GM19397 (cell line): Measurements from ENCODE around the gene TMEM8B.
"Not testable (repeated sequence)": the region's sequence is repeated elsewhere in the genome, so short reads cannot be mapped to it uniquely, and the experiment has no call there.

Source experiments
- ATAC-seq: cut with Tn5 transposase; IDR thresholded peaks from one replicate; pipeline ENCODE4 v1.9.1; 2021; ENCODE audit warnings: mild to moderate bottlenecking, moderate library complexity; ENCODE audit not compliant: unreplicated experiment

The TMEM8B gene

GRCh38 chr9:35862328-35862727, 33.3 kb downstream of the TMEM8B start:
- no peak for ATAC-seq

DNA sequence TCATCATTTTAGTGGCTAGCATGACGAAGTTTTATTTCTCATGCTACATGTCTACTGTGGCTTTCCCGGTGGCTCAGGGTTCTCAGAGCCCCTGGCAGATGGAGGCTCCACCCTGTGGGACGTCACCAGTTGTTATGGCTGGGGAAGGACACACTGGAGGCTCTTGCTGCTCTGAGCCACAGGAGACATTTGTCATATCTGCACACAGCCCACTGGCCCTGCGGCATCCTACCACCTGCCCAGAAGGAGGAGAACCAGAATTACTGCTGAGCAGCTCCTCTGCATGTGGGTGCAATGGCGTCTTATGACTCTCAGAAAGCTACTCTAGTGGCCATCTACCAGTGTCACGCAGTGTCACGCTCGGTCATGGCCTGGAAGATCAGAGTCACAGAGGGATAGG, 34.6 kb downstream of the TMEM8B start:
- no peak for ATAC-seq

DNA sequence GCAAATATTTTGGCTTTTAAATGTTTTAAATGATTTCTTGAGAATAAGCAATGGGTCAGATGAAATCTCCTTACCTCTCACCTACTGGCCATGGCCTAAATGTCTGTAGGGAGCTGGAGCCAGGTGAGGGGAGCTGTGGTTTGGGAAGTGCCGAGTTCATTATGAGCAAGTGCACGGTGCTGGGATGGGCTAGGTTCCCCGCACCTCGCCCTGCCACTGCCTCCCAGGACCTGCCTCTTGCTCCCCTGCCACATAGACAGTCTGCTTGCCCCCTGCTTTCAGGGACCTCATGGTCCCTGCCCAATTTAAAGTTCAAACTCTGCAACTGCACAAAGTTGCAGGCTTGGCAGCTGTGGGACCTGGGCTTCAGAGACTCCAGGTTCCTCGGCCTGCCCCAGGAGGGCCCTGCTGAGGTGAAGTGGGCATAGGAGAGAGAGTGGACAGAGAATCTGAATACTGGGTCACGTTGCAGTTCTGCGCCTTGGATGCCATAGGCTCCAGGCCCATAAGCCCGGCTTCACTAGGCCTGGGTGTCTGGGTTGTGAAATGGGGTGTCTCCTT, 35.7 kb downstream of the TMEM8B start:
- ATAC-seq, result no peak

DNA sequence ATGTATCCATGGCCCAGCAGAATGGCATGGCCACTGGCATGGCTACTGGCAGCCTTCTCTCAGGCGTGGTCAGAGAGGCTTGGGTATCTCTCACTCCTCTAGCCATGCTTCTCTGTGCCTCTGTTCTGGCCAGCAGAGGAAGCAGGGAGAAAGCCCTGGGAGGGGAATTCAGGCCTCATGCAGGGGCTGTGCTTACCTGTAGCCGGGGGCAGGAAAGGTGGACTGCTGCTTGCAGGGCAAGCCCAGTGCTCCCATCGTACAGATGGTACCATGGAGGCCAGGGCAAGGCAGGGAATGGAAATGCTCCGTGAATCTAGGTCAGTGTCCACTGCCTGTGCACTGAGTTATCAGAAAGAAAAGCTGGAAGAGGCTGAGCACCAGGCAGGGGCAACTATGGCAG, 38.5 kb downstream of the TMEM8B start:
- ATAC-seq, result no peak

GRCh38 chr9:35868933-35869332, 39.9 kb downstream of the TMEM8B start:
- ATAC-seq, result no peak

GRCh38 chr9:35869621-35870216, 40.7 kb downstream of the TMEM8B start:
- no peak for ATAC-seq

DNA sequence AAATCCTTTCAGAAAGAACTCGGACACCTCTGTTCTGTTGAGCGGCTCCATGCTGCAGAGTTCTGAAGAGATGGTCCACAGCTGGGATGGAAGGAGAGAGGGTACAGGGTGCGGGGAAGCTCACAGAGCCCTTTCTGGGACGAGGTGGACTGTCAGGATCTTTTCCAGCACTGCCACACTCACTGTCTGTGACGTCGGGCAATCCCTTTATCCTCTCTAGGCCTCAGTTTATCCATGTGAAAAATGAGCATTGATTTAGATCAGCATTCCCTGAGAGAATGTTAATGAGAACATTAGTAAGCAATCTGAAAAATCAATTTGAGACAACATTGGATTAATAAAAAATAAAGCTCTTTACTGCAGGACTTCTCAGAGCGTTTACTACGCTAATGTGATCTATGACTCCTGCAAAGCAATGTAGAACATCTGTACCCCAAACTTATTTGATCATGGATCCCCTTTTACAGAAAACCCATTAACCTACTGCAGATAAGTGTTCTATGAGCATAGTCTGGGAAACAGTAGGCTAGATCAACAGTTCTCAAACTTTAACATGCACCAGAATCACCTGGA, 41.4 kb downstream of the TMEM8B start, which contains the start of gene OR13J1:
Gene OR13J1, minus strand, starts transcription at position 51 of the 573 bp plus-strand sequence. Its CDS starts 0 bp downstream, at position 51.
- ATAC-seq, result no peak

- no peak for ATAC-seq
Observed at GRCh38 chr9:35871545-35871944, 42.5 kb downstream of the TMEM8B start.

DNA sequence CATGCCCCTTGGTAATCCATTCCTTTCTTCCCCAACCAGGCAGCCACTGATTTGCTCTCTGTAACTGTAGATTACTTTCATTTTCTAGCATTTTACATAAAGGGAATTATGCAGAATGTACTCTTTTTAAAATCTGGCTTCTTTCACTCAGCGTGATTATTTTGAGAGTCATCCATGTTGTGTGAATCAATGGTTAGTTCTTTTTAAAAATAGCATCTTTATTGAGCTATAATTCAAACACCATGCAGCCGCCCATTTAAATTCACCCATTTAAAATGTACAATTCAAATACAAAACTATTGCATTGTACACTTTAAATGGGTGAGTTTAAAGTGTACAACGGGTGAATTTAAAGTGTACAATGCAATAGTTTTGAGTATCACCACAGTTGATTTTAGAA, 43.5 kb downstream of the TMEM8B start:
- no peak for ATAC-seq

DNA sequence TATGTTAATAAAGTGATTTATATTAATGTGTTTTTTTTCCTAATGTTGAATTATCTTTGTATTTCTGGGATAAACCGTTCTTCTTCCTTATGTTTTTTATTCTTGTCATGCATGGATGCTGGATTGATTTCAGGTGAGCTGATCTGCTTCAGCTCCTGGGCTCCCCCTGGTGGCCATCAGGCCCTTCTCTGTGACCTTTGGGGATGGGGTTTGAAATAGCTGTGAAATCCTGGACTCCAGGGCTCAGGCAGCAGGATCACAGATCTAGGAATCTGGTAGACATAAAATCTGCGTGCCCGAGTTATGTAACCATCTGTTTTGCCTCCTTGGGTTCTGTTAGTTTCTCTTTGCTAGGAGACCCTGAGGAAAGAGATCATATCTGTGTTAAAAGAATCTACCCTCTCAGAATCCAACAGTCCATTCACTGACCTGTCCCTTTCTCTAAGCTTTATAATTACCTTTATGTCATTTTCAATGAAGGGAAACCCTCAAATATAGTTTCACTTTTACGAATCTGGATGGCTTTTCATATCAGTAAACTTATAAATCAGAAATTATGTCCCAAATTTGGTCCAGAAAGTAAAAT, 53.3 kb downstream of the TMEM8B start:
- ATAC-seq, result no peak

GRCh38 chr9:35882996-35883395, 54.0 kb downstream of the TMEM8B start:
- ATAC-seq, result no peak

GRCh38 chr9:35884908-35885307, 55.9 kb downstream of the TMEM8B start:
- ATAC-seq, result not testable (repeated sequence)

DNA sequence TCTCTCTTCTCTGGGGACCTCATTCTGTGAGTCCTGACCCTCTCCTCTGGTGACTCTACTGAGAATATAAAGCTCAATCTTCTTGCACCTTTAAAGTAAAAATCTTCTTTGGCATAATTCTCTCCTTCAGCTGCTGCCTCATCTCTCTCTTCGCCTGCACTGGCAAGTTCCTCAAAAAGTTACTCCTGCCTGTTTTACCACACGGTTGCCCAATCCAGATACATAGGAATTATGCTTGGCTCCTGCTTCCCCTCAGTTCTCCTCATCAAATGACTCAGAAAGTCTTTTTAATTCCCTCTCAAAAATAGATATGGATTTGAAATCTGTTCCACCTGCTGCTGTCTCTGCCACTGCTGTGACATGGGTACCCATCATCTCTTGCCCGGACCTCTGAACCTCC, 62.6 kb downstream of the TMEM8B start:
- ATAC-seq, result no peak

GRCh38 chr9:35892051-35892450, 63.0 kb downstream of the TMEM8B start:
- ATAC-seq, result no peak

GRCh38 chr9:35896570-35896969, 67.5 kb downstream of the TMEM8B start:
- ATAC-seq, result no peak

DNA sequence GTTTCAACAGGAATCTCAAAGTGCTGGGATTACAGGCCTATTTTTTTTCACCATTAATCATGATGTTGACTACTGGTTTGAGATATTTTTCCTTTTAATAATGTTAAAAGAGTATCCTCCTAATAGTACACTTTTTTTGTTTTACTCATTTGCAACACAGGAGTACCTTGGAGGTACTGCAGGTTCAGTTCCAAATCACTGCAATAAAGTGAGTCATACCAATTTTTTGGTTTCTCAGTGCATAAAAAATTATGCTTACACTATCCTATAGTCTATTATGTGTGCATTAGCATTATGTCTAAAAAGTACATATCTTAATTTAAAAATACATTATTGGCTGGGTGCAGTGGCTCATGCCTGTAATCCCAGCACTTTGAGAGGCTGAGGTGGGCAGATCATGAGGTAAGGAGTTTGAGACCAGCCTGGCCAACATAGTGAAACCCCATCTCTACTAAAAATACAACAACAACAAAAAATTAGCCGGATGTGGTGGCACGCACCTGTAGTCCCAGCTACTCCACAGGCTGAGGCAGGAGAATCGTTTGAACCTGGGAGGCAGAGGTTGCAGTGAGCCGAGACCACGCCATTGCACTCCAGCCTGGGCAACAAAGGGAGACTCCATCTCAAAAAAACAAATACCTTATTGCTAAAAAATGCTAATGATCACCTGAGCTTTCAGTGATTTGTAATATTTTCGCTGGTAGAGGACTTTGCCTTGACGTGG, 68.5 kb downstream of the TMEM8B start:
- ATAC-seq, result not testable (repeated sequence)

- no peak for ATAC-seq
Observed at GRCh38 chr9:35898337-35898736, 69.3 kb downstream of the TMEM8B start.

DNA sequence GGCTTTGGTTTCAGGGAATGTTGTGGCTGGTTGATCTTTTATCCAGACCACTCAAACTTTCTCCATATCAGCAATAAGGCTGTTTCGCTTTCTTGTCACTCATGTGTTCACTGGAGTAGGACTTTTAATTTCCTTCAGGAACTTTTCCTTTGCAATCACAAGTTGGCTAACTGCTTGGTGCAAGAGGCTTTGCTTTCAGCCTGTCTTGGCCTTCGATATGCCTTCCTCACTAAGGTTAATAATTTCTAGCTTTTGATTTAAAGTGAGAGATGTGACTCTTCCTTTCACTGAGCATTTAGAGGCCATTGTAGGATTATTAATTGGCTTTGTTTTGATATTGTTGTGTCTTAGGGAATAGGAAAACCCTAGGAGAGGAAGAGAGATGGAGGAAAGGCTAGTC, 70.0 kb downstream of the TMEM8B start:
- ATAC-seq, result no peak

DNA sequence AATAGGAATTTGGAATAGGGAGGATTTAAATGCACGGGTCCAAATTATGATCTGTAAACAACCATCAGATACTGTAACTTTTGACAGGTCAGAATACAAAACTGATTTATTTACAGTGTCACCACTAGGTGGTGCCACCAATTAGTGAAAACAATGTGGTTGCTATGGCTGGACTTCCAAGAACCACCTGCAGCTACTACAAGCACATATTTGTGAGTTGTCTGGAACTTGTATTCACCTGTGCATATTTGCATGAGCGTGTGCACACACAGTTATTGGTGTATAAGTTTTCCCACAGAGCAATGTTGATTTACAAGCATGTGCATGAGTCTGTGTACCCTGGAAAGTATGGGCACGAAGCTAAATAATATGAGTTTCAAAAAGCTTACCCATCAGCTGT, 74.0 kb downstream of the TMEM8B start:
- ATAC-seq, result no peak

GRCh38 chr9:35904338-35904737, 75.3 kb downstream of the TMEM8B start:
- ATAC-seq, result no peak

DNA sequence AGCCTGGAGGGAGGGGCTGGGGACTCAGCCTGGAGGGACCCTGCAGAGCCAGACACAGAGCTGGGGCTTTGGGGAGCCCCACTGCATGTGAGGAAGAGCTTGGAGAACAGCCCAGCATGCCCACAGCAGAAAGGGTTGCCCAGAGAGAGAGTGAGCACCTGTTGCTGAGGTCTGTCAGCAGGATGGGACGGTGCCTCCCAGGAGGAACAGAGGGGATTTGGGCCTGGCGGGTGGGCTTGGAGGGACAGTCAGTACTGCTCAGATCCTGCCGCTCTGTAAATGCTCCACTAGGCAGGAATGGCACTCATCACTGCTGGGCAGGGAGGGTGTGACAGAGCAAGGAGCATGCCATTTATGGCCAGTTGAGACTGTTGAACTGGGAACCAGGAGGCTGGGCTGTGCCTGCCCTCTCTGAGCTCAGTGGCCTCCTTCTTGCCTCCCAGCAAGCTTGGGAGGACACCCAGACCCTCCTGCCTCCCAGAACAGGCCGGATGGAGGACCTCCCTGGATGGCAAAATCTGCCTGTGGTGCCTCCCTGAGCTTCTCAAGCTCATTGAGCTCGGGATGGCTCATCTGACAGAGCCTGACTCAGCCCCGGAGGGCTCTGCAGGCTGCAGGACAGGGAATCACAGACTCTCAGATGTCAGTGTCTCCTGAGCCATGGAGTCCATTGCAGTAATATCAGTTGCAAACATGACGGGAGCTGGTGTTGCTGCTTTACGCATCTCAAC, 76.2 kb downstream of the TMEM8B start:
- no peak for ATAC-seq
